ENCODE results near the gene PRDM15.
"Not testable (repeated sequence)": the region's sequence is repeated elsewhere in the genome, so short reads cannot be mapped to it uniquely, and the experiment has no call there.

The PRDM15 gene

GRCh38 chr21:41809891-41810596 lies 69.1 kb downstream of the PRDM15 start:
- no peak for DNase-seq (ENCODE audit: low read depth in 4 of 4, low spot score in 1 of 4)

- no peak for DNase-seq (ENCODE audit: low read depth in 4 of 4, low spot score in 1 of 4)
Observed at GRCh38 chr21:41808846-41809245, 70.3 kb downstream of the PRDM15 start.

GRCh38 chr21:41808094-41808493 lies 71.0 kb downstream of the PRDM15 start:
- DNase-seq (ENCODE audit: low read depth in 4 of 4, low spot score in 1 of 4): no peak

- DNase-seq (ENCODE audit: low read depth in 4 of 4, low spot score in 1 of 4): no peak
Observed at GRCh38 chr21:41806773-41807172, 72.4 kb downstream of the PRDM15 start.

- DNase-seq (ENCODE audit: low read depth in 4 of 4, low spot score in 1 of 4): no peak
Observed at GRCh38 chr21:41805643-41806042, 73.5 kb downstream of the PRDM15 start.

- no peak for DNase-seq (ENCODE audit: low read depth in 4 of 4, low spot score in 1 of 4)
Observed at GRCh38 chr21:41805038-41805437, 74.1 kb downstream of the PRDM15 start.

- no peak for DNase-seq (ENCODE audit: low read depth in 4 of 4, low spot score in 1 of 4)
Observed at GRCh38 chr21:41804381-41804780, 74.8 kb downstream of the PRDM15 start.

- no peak for DNase-seq (ENCODE audit: low read depth in 4 of 4, low spot score in 1 of 4)
Observed at GRCh38 chr21:41803316-41803715, 75.8 kb downstream of the PRDM15 start.

- no peak for DNase-seq (ENCODE audit: low read depth in 4 of 4, low spot score in 1 of 4)
Observed at GRCh38 chr21:41802684-41803083, 76.5 kb downstream of the PRDM15 start.

GRCh38 chr21:41802198-41802584 lies 77.0 kb downstream of the PRDM15 start:
- no peak for DNase-seq (ENCODE audit: low read depth in 4 of 4, low spot score in 1 of 4)

- DNase-seq (ENCODE audit: low read depth in 4 of 4, low spot score in 1 of 4): no peak
Observed at GRCh38 chr21:41801321-41802197, 77.6 kb downstream of the PRDM15 start.

GRCh38 chr21:41800425-41801320 lies 78.5 kb downstream of the PRDM15 start:
- no peak for DNase-seq (ENCODE audit: low read depth in 4 of 4, low spot score in 1 of 4)

- DNase-seq (ENCODE audit: low read depth in 4 of 4, low spot score in 1 of 4): no peak
Observed at GRCh38 chr21:41799763-41800162, 79.4 kb downstream of the PRDM15 start.

GRCh38 chr21:41798326-41798725 lies 80.8 kb downstream of the PRDM15 start:
- DNase-seq (ENCODE audit: low read depth in 4 of 4, low spot score in 1 of 4): no peak

GRCh38 chr21:41796476-41797080 lies 82.6 kb downstream of the PRDM15 start:
- no peak for DNase-seq (ENCODE audit: low read depth in 4 of 4, low spot score in 1 of 4)

- no peak for DNase-seq (ENCODE audit: low read depth in 4 of 4, low spot score in 1 of 4)
Observed at GRCh38 chr21:41795726-41796125, 83.4 kb downstream of the PRDM15 start.

- no peak for DNase-seq (ENCODE audit: low read depth in 4 of 4, low spot score in 1 of 4)
Observed at GRCh38 chr21:41794600-41794999, 84.5 kb downstream of the PRDM15 start.

GRCh38 chr21:41792711-41793110 lies 86.4 kb downstream of the PRDM15 start:
- DNase-seq (ENCODE audit: low read depth in 4 of 4, low spot score in 1 of 4): no peak

- DNase-seq (ENCODE audit: low read depth in 4 of 4, low spot score in 1 of 4): no peak
Observed at GRCh38 chr21:41786509-41786987, 92.6 kb downstream of the PRDM15 start.

- DNase-seq (ENCODE audit: low read depth in 4 of 4, low spot score in 1 of 4): not testable (repeated sequence)
Observed at GRCh38 chr21:41785262-41785661, 93.9 kb downstream of the PRDM15 start.
